GM10266 (cell line): ENCODE data around the gene ETS1.

Source experiments
- DNase-seq: peaks from one replicate; pipeline ENCODE4 v3.0.0; 2012; ENCODE audit errors: extremely low spot score
- TF ChIP-seq, protein P1 (sequence below): IDR thresholded peaks from 2 replicates; pipeline ENCODE4 v1.5.1; 2012; ENCODE audit warnings: mild to moderate bottlenecking, low read depth; ENCODE audit not compliant: control insufficient read depth, insufficient read depth; ENCODE audit errors: missing control alignments

ETS1 gene

DNA sequence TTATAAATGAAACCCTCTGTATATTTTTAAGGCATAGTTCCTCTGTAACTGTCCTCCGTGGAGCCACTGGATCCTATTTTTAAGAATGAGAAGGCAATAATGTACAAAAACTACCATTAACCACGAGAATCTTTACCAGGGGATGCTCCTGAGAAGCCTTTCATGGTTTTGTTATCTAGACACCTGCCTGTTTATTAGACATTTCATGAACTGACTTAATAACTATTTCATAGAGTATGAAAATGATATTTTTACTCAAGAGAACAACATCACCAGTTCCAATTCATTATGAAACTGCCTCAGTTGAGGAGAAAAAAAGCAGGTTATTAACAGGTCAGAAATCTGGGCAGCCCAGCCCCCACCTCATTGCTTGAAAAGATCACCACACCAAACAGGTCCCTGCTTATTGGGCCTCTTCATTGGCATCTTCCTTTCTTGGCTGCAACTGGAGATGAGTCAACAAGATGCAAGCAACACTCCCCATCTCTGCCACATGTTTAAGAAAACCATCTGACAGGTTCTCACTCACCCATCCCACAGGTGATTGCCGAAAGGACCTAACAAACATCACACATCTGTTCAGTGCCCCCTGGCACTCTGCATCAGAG is 27.8 kb downstream of the ETS1 start:
- DNase-seq, result no peak
- TF ChIP-seq, protein P1, sequence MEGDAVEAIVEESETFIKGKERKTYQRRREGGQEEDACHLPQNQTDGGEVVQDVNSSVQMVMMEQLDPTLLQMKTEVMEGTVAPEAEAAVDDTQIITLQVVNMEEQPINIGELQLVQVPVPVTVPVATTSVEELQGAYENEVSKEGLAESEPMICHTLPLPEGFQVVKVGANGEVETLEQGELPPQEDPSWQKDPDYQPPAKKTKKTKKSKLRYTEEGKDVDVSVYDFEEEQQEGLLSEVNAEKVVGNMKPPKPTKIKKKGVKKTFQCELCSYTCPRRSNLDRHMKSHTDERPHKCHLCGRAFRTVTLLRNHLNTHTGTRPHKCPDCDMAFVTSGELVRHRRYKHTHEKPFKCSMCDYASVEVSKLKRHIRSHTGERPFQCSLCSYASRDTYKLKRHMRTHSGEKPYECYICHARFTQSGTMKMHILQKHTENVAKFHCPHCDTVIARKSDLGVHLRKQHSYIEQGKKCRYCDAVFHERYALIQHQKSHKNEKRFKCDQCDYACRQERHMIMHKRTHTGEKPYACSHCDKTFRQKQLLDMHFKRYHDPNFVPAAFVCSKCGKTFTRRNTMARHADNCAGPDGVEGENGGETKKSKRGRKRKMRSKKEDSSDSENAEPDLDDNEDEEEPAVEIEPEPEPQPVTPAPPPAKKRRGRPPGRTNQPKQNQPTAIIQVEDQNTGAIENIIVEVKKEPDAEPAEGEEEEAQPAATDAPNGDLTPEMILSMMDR, result no peak

DNA sequence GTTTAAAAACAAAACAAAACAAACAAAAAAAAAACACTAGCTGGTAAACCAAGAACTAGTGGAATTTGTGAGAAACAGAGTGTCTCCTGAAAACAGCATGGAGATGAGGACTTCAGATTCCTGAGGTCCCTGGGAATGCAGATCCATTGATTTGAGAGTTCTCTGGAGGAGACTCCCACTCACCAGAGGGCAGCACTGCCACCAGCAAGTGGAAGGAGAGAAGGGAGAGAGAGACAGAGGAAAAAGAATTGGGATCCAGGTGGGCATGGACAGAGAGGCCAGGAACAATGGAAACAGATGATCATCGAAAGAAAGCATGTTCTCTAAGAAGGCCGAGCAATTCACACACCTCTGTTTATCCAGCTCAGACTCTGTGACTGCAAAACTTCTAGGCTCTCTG is 31.8 kb downstream of the ETS1 start:
- DNase-seq, result no peak
- TF ChIP-seq, protein P1, result peak; percentile 30

DNA sequence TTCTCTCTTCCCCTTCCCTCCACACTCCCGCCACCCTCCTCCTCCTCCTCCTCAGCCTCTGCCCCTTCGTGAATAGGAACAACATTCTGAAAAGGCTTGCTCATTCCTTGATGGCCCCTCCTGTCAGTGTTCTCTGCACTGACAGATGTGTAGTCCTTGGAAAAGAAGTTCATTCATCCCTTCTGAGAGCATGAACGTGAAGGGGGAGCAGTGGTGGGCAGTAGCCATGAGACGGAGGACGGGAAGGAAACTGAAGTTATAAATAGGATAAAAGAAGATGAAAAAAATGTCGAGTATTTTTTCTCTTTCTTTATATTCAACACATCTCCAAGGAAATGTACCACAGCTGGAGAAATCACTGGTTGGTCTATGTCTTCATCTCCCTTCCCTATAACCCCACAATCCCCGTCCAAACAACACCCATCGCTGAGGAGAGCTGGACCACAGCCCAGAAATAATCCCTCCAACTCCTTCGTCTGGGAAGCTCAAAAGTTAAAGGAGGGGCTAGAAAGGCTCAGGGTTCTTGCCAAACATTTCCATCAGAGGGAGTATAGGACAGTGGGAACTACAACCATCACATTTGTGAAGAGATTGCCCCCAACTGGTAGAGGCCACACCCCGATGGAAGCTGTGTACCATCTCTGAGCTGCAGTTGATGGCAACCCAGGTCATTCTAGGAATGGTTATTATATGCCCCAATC is 33.5 kb downstream of the ETS1 start:
- DNase-seq, result no peak
- TF ChIP-seq, protein P1, result peak; percentile 61

DNA sequence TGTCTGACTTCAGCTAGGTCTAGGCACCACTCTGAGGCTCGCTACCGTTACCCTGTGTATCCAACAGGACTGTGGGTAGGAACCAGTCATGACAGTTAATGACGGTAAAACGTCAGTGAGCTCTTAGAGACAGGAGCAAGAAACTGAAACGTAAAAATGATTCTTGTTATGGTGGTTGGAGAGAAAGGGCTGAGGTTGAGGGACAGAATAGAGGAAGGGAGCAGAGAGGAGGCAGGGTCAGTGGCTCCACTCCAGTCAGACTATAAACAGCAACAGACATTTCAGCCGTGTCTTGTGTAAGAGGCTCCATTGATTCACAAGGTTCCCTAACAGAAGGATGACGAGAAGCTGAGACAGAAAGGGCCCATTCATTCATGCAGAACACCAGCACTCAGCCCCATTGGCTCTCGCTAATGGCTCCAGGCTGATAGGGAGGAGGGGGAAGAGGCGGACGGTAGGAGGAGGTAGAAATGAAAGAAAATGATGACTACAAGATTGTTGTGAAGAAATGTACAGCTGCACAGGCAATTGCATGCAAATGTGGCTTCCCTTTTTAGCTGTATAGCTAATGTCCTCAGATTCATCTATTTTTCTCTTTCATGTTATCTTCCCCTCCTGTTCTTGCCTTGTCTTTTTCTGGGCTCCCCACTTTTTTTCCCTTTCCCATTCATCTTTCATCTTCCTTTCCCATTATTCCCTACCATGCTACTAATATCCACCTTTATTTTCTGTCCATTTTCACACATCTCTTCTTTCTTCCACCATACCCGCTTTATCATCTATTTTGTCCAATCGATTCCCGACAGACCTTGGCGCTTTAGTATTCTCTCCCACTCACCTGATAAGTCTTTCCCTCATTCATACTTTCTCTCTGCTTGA is 34.3 kb downstream of the ETS1 start:
- DNase-seq, result peak; percentile 86
- TF ChIP-seq, protein P1, result no peak

DNA sequence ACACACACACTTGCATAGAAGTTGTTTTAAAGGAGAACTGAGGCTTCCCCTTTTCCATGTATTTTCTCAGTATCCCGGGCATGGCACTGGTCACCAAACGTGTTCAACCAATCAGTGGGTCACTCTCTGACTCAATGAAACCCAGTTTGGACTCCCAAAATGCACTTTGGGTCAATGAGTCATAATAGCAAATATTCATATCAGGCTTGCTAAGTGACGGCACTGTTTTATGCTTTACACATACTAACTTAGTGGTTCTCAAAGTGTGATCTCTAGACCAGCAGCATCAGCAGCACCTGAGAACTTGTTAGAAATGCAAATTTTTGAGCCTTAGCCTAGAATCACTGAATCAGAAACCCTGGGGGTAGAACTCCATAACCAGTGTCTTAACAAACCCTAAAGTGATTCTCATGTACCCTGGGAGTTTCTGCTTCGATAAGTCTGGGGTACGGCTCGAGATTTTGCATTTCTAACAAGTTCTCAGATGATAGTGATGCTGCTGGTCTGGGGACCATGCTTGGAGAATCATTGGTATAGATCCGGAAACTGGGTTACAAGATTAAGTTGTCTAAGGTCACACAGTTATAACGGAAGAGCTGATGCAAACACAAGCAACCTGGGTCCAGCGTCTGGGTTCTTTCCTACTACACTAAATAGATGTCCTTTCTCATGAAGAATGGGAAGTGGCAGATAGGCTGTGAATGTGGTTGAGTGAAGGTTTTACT is 35.6 kb downstream of the ETS1 start:
- DNase-seq, result peak; percentile 71
- TF ChIP-seq, protein P1, result no peak

DNA sequence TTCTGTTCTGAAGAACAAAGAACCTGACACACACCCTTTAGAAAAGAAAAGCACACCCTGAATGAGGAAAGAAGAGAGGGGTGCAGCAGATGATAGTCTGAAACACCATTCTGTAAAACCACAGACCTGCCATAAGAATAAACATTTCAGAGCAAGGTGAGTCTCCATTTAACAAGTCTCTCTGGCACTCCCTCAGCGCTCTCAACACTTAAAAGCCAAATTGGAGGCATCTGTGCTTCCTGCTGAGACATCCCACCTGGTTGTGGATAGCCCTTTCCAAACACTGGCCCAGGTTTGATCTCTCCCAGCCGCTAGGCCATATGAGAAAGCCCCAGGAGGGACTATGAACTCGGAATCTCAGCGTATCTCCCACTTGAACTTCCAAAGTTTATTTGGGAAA is 36.3 kb downstream of the ETS1 start:
- TF ChIP-seq, protein P1, result no peak
- DNase-seq, result no peak
